HG03442 (cell line): ENCODE measurements around the gene CALML4.
"Not testable (repeated sequence)": the region's sequence is repeated elsewhere in the genome, so short reads cannot be mapped to it uniquely, and the experiment has no call there.

Experiments
- ATAC-seq: cut with Tn5 transposase; IDR thresholded peaks from one replicate; pipeline ENCODE4 v1.9.1; 2021; ENCODE audit warnings: mild to moderate bottlenecking, moderate library complexity; ENCODE audit not compliant: unreplicated experiment

CALML4 gene

GRCh38 chr15:68192804-68193486 is 12.2 kb downstream of the CALML4 start:
- ATAC-seq = no peak

GRCh38 chr15:68192117-68192516 is 13.0 kb downstream of the CALML4 start:
- no peak for ATAC-seq

DNA sequence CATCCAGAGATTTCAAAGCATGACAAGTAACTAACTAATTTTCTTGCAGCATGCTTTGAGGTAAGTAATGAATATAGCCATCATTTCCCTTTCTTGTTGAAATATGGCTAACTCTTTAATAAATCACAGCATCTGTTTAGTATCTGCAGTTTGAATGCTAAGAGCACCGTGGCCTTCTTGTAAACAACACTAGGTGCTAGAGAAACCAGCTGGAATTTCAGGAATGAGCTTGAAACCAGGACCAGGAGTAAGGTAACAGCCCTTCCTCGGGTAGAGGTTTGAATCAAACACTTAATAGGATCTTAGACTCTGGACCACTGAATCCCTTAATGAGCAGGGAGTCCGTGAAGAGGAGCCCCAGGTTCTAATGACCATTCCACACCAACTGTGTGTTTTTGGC is 13.6 kb downstream of the CALML4 start:
- ATAC-seq = no peak

DNA sequence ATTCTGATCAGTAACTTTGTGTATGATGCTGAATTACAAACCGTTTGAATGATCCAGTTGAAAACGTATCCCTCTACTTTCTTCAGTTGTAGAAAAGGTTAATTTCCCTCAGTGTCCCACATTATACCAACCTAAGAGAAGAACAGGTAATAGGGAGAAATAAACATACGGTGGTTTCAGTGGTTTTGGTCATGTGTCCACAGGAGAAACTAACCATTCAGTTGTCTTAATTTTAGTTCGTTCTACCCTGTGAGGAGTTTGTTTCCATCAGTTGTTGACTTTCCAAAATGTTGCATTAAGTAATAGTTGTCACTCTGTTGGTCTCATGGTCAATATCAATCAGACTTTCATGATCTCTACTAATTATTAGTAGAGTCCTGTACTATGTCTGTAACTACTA is 15.1 kb downstream of the CALML4 start:
- no peak for ATAC-seq

DNA sequence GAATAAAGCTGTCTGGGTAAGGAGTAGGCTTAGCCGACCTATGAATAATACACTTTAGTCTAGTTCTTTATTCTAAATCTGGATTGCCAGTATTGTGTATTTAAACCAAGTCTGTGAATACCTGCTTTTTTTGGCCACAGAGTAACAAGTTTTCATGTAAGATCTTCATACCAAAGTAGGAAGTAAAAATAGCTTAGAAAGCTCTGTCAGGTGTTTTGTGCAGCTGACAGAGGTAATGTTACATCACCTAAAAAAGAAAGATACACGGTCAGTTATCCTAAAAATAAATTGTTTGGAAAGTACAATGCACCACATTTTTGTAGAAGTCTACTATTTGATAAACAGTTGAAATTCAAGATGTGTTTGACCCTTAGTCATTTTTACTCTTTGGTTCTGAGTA is 16.5 kb downstream of the CALML4 start:
- ATAC-seq = no peak

DNA sequence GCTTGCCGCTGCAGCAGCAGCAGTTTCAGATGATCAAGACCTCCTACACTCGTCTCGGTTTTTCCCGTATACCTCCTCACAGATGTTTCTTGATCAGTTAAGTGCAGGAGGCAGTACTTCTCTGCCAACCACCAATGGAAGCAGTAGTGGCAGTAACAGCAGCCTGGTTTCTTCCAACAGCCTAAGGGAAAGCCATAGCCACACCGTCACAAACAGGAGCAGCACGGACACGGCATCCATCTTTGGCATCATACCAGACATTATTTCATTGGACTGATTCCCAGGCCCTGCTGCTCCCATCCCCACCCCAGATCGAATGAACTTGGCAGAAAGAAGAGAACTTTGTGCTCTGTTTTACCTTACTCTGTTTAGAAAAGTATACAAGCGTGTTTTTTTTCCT is 17.6 kb downstream of the CALML4 start:
- no peak for ATAC-seq

DNA sequence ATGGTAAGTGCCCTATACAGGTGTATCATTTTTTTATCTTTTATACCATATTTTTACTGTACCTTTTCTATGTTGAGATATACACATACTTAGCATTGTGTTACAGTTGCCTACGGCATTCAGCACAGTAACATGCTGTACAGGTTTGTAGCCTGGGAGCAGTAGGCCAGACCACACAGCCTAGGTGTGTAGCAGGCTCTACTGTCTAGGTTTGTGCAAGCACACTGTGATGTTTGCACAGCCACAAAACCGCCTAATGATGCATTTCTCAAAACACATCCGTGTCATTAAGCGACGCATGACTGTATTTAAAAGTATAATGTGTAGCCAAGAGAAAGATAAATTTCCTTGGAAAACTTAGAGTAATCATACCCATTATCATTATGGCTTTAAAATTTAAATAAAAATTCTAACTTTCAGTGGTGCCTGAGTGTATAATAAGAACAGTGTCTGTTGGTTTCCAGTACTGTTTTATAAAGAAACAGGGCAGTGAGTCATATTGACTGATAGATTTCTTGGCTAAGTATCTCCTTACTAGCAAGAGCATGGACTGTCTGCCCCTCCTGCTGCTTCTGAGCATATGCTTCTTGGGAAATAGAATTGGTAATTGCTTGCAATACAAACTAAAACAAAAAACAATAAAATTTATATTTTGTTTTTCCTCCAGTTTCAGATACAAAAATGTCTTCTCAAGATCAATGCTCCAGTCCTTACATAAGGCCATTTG is 18.3 kb downstream of the CALML4 start:
- ATAC-seq = no peak

- no peak for ATAC-seq
These were observed 20.3 kb downstream of the CALML4 start for GRCh38 chr15:68184616-68185480.

- ATAC-seq = no peak
These were observed 21.4 kb downstream of the CALML4 start for GRCh38 chr15:68183616-68184315.

DNA sequence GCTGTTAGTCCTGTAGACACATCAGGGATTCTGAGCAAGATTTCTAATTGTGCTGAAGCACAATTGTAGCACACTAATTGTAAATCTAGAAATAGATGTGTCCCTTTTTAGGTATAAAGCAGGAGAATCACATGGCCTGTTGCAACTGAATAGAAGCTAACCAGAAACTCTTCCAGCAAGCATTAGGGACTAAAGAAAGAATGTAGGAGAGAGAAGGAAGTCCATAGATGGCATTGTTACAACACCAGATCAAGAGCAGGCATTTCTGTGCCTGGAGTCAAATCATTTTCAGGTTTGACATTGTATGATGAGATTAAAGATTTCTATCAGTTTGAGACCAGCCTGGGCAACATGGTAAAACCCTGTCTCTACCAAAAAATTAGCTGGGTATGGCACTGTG is 27.4 kb downstream of the CALML4 start:
- ATAC-seq = no peak

DNA sequence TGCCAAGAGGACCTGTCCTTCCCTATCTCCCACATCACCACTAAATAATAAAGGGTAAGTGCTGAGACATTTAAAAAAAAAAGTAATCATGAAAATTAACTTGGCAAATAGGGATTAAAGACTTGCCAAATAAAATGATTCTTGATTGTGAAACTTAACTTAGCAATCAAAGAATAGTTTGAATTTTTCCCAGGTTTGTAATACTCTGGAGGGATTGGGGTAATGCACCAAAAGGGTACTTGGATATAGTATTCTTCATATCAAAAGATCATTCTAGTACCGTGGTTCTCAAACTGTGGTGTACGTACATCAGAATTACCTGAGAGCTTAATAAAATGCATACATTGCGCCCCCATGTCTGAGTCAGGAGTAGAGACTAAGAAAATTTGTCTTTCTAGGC is 28.5 kb downstream of the CALML4 start:
- ATAC-seq = no peak

GRCh38 chr15:68175526-68175925 is 29.6 kb downstream of the CALML4 start:
- ATAC-seq = no peak

DNA sequence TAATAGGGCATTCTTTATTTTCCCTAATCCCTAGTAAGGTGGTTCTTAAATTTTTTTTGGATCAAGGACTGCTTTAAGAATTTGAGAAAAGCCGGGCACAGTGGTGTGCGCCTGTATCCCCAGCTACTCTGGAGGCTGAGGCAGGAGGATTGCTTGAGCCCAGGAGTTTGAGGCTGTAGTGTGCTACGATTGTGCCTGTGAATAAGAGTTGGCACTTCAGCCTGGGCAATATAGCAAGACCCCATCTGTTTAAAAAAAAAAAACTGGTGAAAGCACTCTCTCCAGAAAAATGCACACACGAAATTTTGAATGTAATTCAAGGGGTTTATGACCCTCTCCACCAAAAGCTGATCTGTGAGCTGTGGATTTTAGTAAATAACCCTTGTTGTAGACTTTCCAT is 32.0 kb downstream of the CALML4 start:
- no peak for ATAC-seq

GRCh38 chr15:68172037-68172436 is 33.1 kb downstream of the CALML4 start:
- ATAC-seq = not testable (repeated sequence)

DNA sequence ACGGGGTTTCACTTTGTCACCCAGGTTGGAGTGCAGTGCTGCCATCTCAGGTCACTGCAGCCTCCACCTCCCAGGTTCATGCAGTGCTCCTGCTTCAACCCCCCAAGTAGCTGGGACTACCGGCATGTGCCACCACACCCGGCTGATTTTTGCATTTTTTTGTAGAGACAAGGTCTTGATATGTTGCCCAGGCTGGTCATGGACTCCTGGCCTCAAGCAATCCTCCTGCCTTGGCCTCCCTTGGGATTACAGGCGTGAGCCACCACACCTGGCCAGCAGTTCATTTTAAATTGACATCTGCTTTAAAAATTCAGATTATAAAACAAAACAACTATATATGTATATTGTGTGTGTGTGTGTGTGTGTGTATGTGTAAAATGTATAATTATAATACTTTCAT is 38.3 kb downstream of the CALML4 start:
- no peak for ATAC-seq

- no peak for ATAC-seq
These were observed 41.9 kb downstream of the CALML4 start for GRCh38 chr15:68163191-68163590.

DNA sequence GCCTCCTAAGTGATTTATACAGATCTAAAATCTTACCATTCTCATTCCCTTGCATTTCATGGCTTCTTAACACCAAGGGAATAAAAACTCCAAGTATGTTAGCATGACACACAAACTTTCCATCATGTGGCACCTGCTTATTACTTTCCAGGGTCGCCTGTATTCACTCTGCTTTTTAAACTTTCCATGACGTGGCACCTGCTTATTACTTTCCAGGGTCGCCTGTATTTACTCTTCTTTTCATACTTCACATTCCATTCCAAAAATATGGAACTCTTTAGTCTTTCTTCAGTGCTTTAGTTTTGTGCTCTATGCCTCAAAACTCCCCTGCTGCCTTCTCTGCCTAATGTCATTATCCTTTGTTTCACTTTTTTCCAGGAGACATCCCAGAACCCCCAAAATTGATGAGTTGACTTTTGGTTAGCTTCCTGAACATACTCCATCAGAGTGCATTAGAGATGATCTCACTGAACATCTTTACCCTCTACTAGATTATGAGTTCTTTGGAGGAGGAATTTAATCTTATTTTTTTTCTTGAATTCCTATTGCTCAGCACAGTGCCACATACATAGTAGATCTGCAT is 47.0 kb downstream of the CALML4 start:
- no peak for ATAC-seq

DNA sequence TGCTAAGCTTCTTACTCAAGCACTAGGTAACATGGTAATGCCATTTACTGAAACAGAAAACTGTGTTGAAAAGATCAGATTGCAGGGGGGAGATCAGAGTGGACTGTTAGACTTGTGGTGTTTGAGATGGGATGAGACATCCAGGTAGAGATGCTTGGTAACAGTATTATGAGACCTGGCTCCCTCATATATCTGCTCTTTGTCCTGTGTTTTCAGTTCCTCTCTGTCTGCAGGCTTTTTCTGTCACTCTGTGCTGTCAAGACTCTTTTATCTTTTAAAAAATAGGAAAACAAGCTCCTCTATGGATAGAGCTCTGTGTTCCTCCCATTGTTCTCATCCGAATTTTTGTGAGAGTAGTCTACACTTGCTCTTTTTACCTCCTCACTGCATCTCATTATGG is 48.1 kb downstream of the CALML4 start:
- no peak for ATAC-seq

DNA sequence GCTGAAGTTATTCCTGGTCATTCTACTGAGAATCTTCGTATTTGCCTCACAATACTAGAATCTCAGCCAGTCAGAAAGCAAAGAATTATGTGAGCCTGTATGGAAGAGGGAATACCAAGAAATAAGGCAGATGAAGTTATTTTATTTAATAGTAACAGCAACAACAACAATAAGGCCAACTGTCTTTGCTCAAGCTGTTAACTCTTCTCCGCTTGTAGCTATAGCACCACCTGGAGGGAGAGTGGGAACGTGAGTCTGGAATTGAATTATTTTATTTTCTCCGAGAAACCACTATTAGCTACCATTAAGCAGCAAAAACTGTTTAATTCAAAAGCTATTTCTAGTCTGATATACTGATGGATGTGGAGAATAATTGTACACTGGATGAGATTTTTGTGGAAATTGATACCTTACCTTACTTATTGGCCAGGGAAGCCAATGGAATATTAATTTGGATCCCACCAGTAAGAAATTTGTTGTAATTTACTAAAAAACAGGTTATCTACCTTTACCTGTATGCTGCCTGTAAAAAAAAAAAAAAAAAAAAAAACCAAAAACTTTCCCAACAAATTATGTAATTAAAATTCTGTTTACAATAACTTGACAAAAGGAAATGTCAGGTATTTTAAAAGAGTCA is 50.1 kb downstream of the CALML4 start:
- ATAC-seq = no peak

GRCh38 chr15:68152342-68152741 is 52.8 kb downstream of the CALML4 start:
- no peak for ATAC-seq
